GM23338 (cell line): ENCODE data around the gene ARL6IP4. TPM values are rescaled to one million over a fixed set of nuclear protein-coding genes. Genes with fewer than 3 reads are reported as not detected.

ENCODE experiments used
- ATAC-seq: fragments of 200-7000 bp; cut with Tn5 transposase; 3 replicates; pipeline ENCODE4 v1.9.1; 2020
- DNase-seq: peaks from one replicate; pipeline ENCODE4 v3.0.0-alpha.2; 2015; ENCODE audit warnings: low spot score
- H2AFZ ChIP-seq: fragments of 200-600 bp; sonication (generic); 2 replicates; pipeline ENCODE4 v1.8.0; 2016; ENCODE audit warnings: antibody characterized with exemption, mild to moderate bottlenecking, moderate library complexity
- H3F3A ChIP-seq: fragments of 200-600 bp; sonication (generic); replicated peaks from 2 replicates; pipeline ENCODE4 v1.8.0; 2017; ENCODE audit warnings: antibody characterized with exemption, mixed run types, low read depth
- H3K27ac ChIP-seq: fragments of 200-600 bp; sonication (generic); 2 replicates; pipeline ENCODE4 v1.6.1; 2016; ENCODE audit warnings: low read depth
- H3K27me3 ChIP-seq: fragments of 200-600 bp; sonication (generic); 2 replicates; pipeline ENCODE4 v1.8.0; 2016; ENCODE audit warnings: mild to moderate bottlenecking, mixed run types, moderate library complexity; ENCODE audit not compliant: insufficient read depth
- H3K36me3 ChIP-seq: fragments of 200-600 bp; sonication (generic); 2 replicates; pipeline ENCODE4 v1.8.0; 2016; ENCODE audit warnings: mild to moderate bottlenecking; ENCODE audit not compliant: insufficient read depth
- H3K4me1 ChIP-seq: fragments of 200-600 bp; sonication (generic); 2 replicates; pipeline ENCODE4 v1.8.0; 2016; ENCODE audit warnings: mild to moderate bottlenecking, moderate library complexity; ENCODE audit not compliant: insufficient read depth
- H3K4me2 ChIP-seq: fragments of 200-600 bp; sonication (generic); 2 replicates; pipeline ENCODE4 v1.7.1; 2017; ENCODE audit warnings: mixed run types
- H3K4me3 ChIP-seq: fragments of 200-600 bp; sonication (generic); 2 replicates; pipeline ENCODE4 v1.6.1; 2016; ENCODE audit warnings: mixed run types
- H3K79me2 ChIP-seq: fragments of 200-600 bp; sonication (generic); replicated peaks from 2 replicates; pipeline ENCODE4 v1.8.0; 2017; ENCODE audit warnings: mild to moderate bottlenecking; ENCODE audit not compliant: insufficient read depth
- H3K9me2 ChIP-seq: fragments of 200-600 bp; sonication (generic); 2 replicates; pipeline ENCODE4 v1.8.0; 2017; ENCODE audit not compliant: insufficient read depth
- H4K20me1 ChIP-seq: fragments of 200-600 bp; sonication (generic); replicated peaks from 2 replicates; pipeline ENCODE4 v1.8.0; 2017; ENCODE audit warnings: mild to moderate bottlenecking; ENCODE audit not compliant: insufficient read depth
- H3K27ac Mint-ChIP-seq: 2 replicates; pipeline ENCODE4 v1.8.0; 2020; ENCODE audit warnings: inconsistent platforms, mild to moderate bottlenecking, moderate library complexity, mixed read lengths
- H3K27me3 Mint-ChIP-seq: 3 replicates; pipeline ENCODE4 v1.8.0; 2022; ENCODE audit warnings: low read depth, mild to moderate bottlenecking, moderate library complexity, mixed read lengths, inconsistent platforms; ENCODE audit not compliant: insufficient read depth, poor library complexity
- H3K36me3 Mint-ChIP-seq: 3 replicates; pipeline ENCODE4 v1.8.0; 2021; ENCODE audit warnings: low read depth, mild to moderate bottlenecking, inconsistent platforms, moderate library complexity, mixed read lengths
- H3K4me1 Mint-ChIP-seq: 3 replicates; pipeline ENCODE4 v1.8.0; 2020; ENCODE audit warnings: mild to moderate bottlenecking, inconsistent platforms, mixed read lengths
- H3K4me3 Mint-ChIP-seq: 3 replicates; pipeline ENCODE4 v1.8.0; 2021; ENCODE audit warnings: moderate library complexity, mild to moderate bottlenecking, inconsistent platforms, mixed read lengths
- H3K9me3 Mint-ChIP-seq: 3 replicates; pipeline ENCODE4 v1.8.0; 2020; ENCODE audit warnings: moderate library complexity, mild to moderate bottlenecking, inconsistent platforms, mixed read lengths
- CTCF ChIP-seq, 2 experiments: fragments of 200-600 bp in 1 of 2; sonication (generic) in 1 of 2; conservative IDR thresholded peaks; 2 replicates each; pipeline versions ENCODE4 v1.5.1 to v1.6.1; 2016 to 2017; ENCODE audit warnings: antibody characterized with exemption in 2 of 2, low read depth in 2 of 2, mild to moderate bottlenecking in 2 of 2, moderate library complexity in 1 of 2
- EZH2 ChIP-seq: fragments of 200-600 bp; sonication (generic); IDR thresholded peaks from one replicate; pipeline ENCODE4 v1.8.0; 2017; ENCODE audit warnings: antibody characterized with exemption, mild to moderate bottlenecking, low read depth; ENCODE audit not compliant: unreplicated experiment
- EZH2phosphoT487 ChIP-seq: fragments of 200-600 bp; sonication (generic); IDR thresholded peaks from one replicate; pipeline ENCODE4 v1.8.1; 2018; ENCODE audit warnings: antibody characterized with exemption; ENCODE audit not compliant: unreplicated experiment
- NANOG ChIP-seq: IDR thresholded peaks from 2 replicates; pipeline ENCODE4 v1.6.1; 2016; ENCODE audit warnings: antibody characterized with exemption, borderline replicate concordance
- POLR2AphosphoS5 ChIP-seq: IDR thresholded peaks from 2 replicates; pipeline ENCODE4 v1.6.1; 2016; ENCODE audit warnings: antibody characterized with exemption, low read depth
- STAT1 ChIP-seq: IDR thresholded peaks from one replicate; pipeline ENCODE4 v1.6.1; 2016; ENCODE audit warnings: antibody characterized with exemption; ENCODE audit not compliant: unreplicated experiment
- ZNF331 ChIP-seq: fragments of 250-450 bp; sonication (Bioruptor Pico); IDR thresholded peaks from 2 replicates; pipeline ENCODE4 v1.5.0; 2020; ENCODE audit warnings: low read depth, mild to moderate bottlenecking, moderate library complexity
- ZNF462 ChIP-seq: fragments of 250-450 bp; sonication (Bioruptor Pico); IDR thresholded peaks from 2 replicates; pipeline ENCODE4 v1.5.0; 2020; ENCODE audit warnings: mild to moderate bottlenecking, moderate library complexity
- polyA plus RNA-seq: library from polyadenylated mRNA; unstranded; fragments of >200 nt; fragmentation: Nextera tagmentation; extraction: Ambion mirVana; gene quantifications from 2 replicates; pipeline ENCODE4 v1.2.1, GENCODE V29; 2016
- total RNA-seq: library from RNA; depleted of rRNA; stranded (reverse); fragments of >200 nt; shearing (Covaris generic); gene quantifications from 2 replicates; pipeline ENCODE4 v1.2.3, GENCODE V29; 2014

ARL6IP4 gene
- total and polyA plus RNA-seq, 2 experiments from 2014 or later: 85.5 to 169 TPM

- TF ChIP-seq ZNF462 (no peak), EZH2 (no peak), ZNF331 (CRISPR knock-in tag) (no peak)
Measured at GRCh38 chr12:122992386-122992785, 11.9 kb downstream of the ARL6IP4 start (continued).

- no peaks in the 10 kb centered on the region for H3K4me1 Mint-ChIP-seq
- Histone ChIP-seq H2AFZ (no peak overlapping the region), H3K9me2 (no peaks in the 10 kb centered on the region)
- TF ChIP-seq STAT1: no peak
- TF ChIP-seq ZNF331 (CRISPR knock-in tag): no peak
- TF ChIP-seq POLR2AphosphoS5: no peak
- TF ChIP-seq NANOG: no peak
- no peak for TF ChIP-seq EZH2phosphoT487
- TF ChIP-seq ZNF462: no peak
- TF ChIP-seq CTCF (conservative IDR thresholded peaks at IDR 0.05; ENCODE audit: low read depth in 2 of 2): no peak
Measured at GRCh38 chr12:122994140-122994675, 13.7 kb downstream of the ARL6IP4 start.

More at GRCh38 chr12:122994140-122994675, 13.7 kb downstream of the ARL6IP4 start:
- H3F3A ChIP-seq: no peaks in the 10 kb centered on the region
- no peak for ATAC-seq
- no peak overlapping the region for H3K4me2 ChIP-seq
- no peak for DNase-seq
- Mint-ChIP-seq H3K9me3 (no peaks in the 10 kb centered on the region; the same call in 2 of the 3 replicates), H3K4me3 (no peak overlapping the region), H3K36me3 (no peaks in the 10 kb centered on the region), H3K27me3 (peaks cover 5% of the 10 kb centered on the region), H3K27ac (no peak overlapping the region)
- no peak overlapping the region for H3K4me3 ChIP-seq
- no peaks in the 10 kb centered on the region for H3K4me1 ChIP-seq
- H3K79me2 ChIP-seq: no peaks in the 10 kb centered on the region
- H4K20me1 ChIP-seq: no peaks in the 10 kb centered on the region
- no peaks in the 10 kb centered on the region for H3K27me3 ChIP-seq
- H3K36me3 ChIP-seq: no peaks in the 10 kb centered on the region
- H3K27ac ChIP-seq: no peak overlapping the region
